ENCODE measurements around the gene NPY. TPM values are rescaled to one million over a fixed set of nuclear protein-coding genes. Genes with fewer than 3 reads are reported as not detected.

The NPY gene
- polyA plus RNA-seq, 1 of the 3 experiments (the other 2 are of a cell fraction), result 2.6 TPM

DNA sequence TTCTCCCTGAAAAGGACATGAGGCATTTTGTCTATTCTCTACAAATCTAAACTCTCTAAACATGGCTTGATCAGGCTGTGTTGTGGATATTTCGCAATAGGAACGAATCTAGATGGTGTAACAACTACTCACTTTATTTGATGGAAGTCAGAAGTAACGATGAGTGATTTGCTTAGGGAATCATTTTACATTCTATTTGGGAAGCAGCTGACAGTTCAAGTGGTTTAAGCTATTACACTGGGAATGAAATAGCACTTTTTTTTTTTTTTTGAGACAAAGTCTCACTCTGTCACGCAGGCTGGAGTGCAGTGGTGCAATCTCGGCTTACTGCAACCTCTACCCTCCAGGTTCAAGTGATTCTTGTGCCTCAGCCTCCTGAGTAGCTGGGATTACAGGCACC lies 44.1 kb downstream of the NPY start (continued):
- no peak for TF ChIP-seq ZBTB33 (IDR thresholded peaks at IDR 0.05; ENCODE audit: borderline replicate concordance, low read depth)
- TF ChIP-seq RAD21 (IDR thresholded peaks at IDR 0.05; ENCODE audit: low read length), result no peak
- TF ChIP-seq GABPA (IDR thresholded peaks at IDR 0.05; ENCODE audit: low read depth), result no peak
- no peak for TF ChIP-seq GATA2 (CRISPR knock-in tag; IDR thresholded peaks at IDR 0.05)

GRCh38 chr7:24328894-24329293 lies 44.9 kb downstream of the NPY start:
- 12% methylated on average over 2 of the region's 2 CpGs for WGBS (ENCODE audit: low lambda C conversion rate)
- Histone ChIP-seq H3K4me2 (no peak overlapping the region), H3K4me1 (ENCODE audit: control insufficient read depth in 1 of 2, insufficient read depth in 2 of 2, low read depth in 1 of 2, low read length in 1 of 2) (peaks cover 0 to 3% of the 10 kb centered on the region in 2 experiments; a peak in 2 of 4 replicates), H3K27me3 (ENCODE audit: insufficient read depth) (no peaks in the 10 kb centered on the region), H2AFZ (ENCODE audit: low read depth) (no peak overlapping the region), H3K9ac (no peak overlapping the region), H3K36me3 (replicated peaks in 1 of 2; ENCODE audit: control insufficient read depth in 1 of 2, insufficient read depth in 2 of 2, low read length in 1 of 2) (no peaks in the 10 kb centered on the region), H3K9me3 (no peaks in the 10 kb centered on the region), H3K4me3 (ENCODE audit: low read depth in 2 of 2, low read length in 1 of 2) (no peak overlapping the region), H4K20me1 (ENCODE audit: insufficient read depth) (no peaks in the 10 kb centered on the region), H3K27ac (ENCODE audit: low read depth in 2 of 2, low read length in 1 of 2) (no peak overlapping the region), H3K79me2 (ENCODE audit: insufficient read depth) (no peaks in the 10 kb centered on the region), H3F3A (replicated peaks; ENCODE audit: insufficient read depth) (no peaks in the 10 kb centered on the region), H3K9me2 (no peaks in the 10 kb centered on the region)
- ChIA-PET CTCF (interaction anchor here (0.9 to 1.7 kb wide), 5 partner anchors 28 to 617 kb away, joined by 3 to 5 read pairs (median 3); no protein-coding TSS in a partner anchor), POLR2A (no interaction called here)
- TF ChIP-seq TCF12 (IDR thresholded peaks at IDR 0.05), result no peak
- no peak for TF ChIP-seq FOXJ3 (CRISPR knock-in tag; IDR thresholded peaks at IDR 0.05)
- TF ChIP-seq NFIC (IDR thresholded peaks at IDR 0.05; ENCODE audit: borderline replicate concordance), result no peak
- no peak for TF ChIP-seq FOXM1 (IDR thresholded peaks at IDR 0.05; ENCODE audit: low read depth)
- TF ChIP-seq RFX5 (IDR thresholded peaks at IDR 0.05; ENCODE audit: low read length), result no peak
- no peak for TF ChIP-seq POLR2AphosphoS5 (IDR thresholded peaks at IDR 0.05; ENCODE audit: low read depth, low read length)
- no peak for TF ChIP-seq GABPA (IDR thresholded peaks at IDR 0.05; ENCODE audit: low read depth)
- no peak for TF ChIP-seq SIN3A (IDR thresholded peaks at IDR 0.05; ENCODE audit: borderline replicate concordance, low read depth, low read length)
- no peak for TF ChIP-seq TAF1 (IDR thresholded peaks at IDR 0.05; ENCODE audit: borderline replicate concordance, low read depth, low read length)
- TF ChIP-seq RAD21 (IDR thresholded peaks at IDR 0.05; ENCODE audit: low read length), result no peak
- no peak for TF ChIP-seq USF1 (IDR thresholded peaks at IDR 0.05; ENCODE audit: borderline replicate concordance, low read depth)
- TF ChIP-seq GATA2 (CRISPR knock-in tag; IDR thresholded peaks at IDR 0.05), result no peak
- no peak for DNase-seq

GRCh38 chr7:24334012-24334411 lies 50.0 kb downstream of the NPY start:
- Histone ChIP-seq H3K79me2 (ENCODE audit: insufficient read depth) (no peaks in the 10 kb centered on the region), H3K27ac (ENCODE audit: low read depth in 2 of 2, low read length in 1 of 2) (peak overlapping the region in 1 of 2 experiments; percentile 87; a peak in 2 of 4 replicates), H3K4me2 (no peak overlapping the region), H3K36me3 (replicated peaks in 1 of 2; ENCODE audit: control insufficient read depth in 1 of 2, insufficient read depth in 2 of 2, low read length in 1 of 2) (no peaks in the 10 kb centered on the region), H3F3A (replicated peaks; ENCODE audit: insufficient read depth) (no peaks in the 10 kb centered on the region), H3K4me1 (ENCODE audit: control insufficient read depth in 1 of 2, insufficient read depth in 2 of 2, low read depth in 1 of 2, low read length in 1 of 2) (peaks cover 0 to 9% of the 10 kb centered on the region in 2 experiments; a peak in 2 of 4 replicates), H3K27me3 (ENCODE audit: insufficient read depth) (no peaks in the 10 kb centered on the region), H3K9ac (no peak overlapping the region), H3K9me2 (no peaks in the 10 kb centered on the region), H3K9me3 (no peaks in the 10 kb centered on the region), H3K4me3 (ENCODE audit: low read depth in 2 of 2, low read length in 1 of 2) (no peak overlapping the region), H4K20me1 (ENCODE audit: insufficient read depth) (no peaks in the 10 kb centered on the region), H2AFZ (ENCODE audit: low read depth) (no peak overlapping the region)
- no peak for DNase-seq
- ChIA-PET POLR2A (no interaction called here), CTCF (interaction anchor here (1.0 to 1.8 kb wide), 4 partner anchors 16 to 44 kb away, joined by 4 to 5 read pairs (median 4); no protein-coding TSS in a partner anchor)
- WGBS (ENCODE audit: low lambda C conversion rate), result 17% methylated on average over 2 of the region's 2 CpGs
- TF ChIP-seq CTCF (IDR thresholded peaks at IDR 0.05), result no peak
- TF ChIP-seq NFIC (IDR thresholded peaks at IDR 0.05; ENCODE audit: borderline replicate concordance), result no peak
- TF ChIP-seq FOXJ3 (CRISPR knock-in tag; IDR thresholded peaks at IDR 0.05), result no peak
- no peak for TF ChIP-seq REST (IDR thresholded peaks at IDR 0.05; ENCODE audit: low read depth, low read length)
- no peak for TF ChIP-seq MEF2A (IDR thresholded peaks at IDR 0.05; ENCODE audit: borderline replicate concordance, low read depth)
- no peak for TF ChIP-seq FOSL2 (IDR thresholded peaks at IDR 0.05; ENCODE audit: borderline replicate concordance, low read depth)
